Anterior cingulate cortex (tissue), 58 donors: ENCODE measurements around the gene VSIG2.
A peak's percentile ranks its signal among the peaks of the same experiment; 100 is the strongest.

Source experiments
- DNase-seq, 58 donors: peaks; one replicate each; lab custom pipeline; 2025; lab: John Stamatoyannopoulos, UW

The VSIG2 gene

DNA sequence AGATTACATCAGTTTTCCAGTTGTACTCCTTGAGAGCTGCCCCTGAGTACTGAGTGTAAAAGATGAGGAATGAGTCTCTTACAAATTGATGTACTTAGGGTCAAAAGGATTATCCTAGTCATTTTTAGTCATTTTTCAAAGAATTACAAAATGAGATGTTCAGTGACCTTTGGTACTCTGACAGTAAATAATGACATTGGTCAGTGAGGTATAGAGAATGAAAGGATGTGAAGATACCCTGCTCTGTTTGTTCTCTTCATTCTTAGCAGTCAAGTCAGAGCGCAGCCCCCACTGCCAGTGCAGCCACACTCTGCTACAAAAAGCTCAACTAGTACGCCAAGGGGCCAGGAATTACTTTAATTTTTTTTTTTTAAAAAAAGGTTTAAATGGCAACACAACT lies 14.1 kb upstream of the VSIG2 start:
- no peak for DNase-seq

DNA sequence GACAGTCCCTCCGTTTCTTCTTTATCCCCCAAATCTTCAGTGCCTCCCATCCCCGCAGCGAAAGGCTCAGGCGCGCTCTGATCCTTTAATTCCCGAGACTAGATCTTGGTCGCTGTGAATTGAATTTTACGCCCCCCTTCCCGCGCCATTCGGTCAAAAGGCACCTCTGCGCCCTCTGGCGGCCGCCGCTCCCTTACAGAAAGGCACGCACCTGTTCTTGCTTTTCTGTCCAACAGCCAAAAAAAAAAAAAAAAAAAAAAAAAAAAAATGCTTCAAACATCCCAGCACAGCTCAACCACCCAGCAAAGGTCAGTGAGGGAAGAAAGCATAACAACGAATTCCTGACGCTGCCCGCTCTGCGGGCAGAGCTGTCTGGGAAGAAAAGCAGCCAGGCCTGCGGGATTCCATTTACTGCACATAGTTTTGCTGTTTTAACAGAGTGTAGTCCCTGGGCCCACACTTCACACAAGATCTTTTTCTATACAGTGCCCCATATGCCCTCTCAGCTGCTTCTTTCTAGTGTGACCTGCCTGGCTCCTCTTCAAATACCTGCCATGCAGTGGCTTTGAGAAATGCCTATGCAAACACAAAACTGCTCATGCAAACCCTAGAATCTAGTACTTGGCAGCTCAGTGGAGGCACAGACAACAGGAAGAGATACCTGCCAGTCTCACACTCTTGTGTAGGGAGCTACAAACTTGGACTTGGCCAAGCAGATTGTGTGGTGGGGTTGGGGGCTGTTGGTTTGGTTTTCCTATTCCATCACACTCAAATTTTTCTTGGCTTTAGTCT lies 11.3 kb upstream of the VSIG2 start:
- peak in 42 of 58 donors; percentile 12 to 82 (median 48) for DNase-seq

DNA sequence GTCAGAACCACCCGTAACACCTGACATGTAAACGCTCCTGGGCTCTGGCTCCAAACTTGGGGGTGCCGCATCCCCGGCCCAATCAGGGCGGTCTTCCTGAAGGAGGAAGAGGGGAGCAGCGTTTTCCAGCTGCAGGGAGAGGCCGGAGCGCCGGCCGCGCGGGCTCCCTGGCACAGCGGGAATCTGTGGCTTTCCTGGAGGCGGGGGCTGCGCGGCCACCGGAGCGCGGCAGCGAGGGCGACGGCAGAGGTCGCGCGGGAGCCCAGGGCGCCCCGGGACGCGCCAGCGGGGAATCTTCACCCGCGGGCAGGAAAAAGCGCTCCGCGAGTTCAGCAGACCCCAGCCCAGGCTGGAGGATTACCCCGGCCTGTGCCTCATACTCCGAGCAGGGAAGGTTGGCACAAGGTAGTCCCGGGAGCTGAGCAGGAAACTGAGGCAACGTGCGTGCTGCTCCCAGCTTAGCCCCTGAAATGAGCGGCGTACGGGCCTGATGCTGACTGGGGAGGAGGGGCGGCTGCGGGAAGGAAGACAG lies 10.6 kb upstream of the VSIG2 start:
- no peak for DNase-seq

DNA sequence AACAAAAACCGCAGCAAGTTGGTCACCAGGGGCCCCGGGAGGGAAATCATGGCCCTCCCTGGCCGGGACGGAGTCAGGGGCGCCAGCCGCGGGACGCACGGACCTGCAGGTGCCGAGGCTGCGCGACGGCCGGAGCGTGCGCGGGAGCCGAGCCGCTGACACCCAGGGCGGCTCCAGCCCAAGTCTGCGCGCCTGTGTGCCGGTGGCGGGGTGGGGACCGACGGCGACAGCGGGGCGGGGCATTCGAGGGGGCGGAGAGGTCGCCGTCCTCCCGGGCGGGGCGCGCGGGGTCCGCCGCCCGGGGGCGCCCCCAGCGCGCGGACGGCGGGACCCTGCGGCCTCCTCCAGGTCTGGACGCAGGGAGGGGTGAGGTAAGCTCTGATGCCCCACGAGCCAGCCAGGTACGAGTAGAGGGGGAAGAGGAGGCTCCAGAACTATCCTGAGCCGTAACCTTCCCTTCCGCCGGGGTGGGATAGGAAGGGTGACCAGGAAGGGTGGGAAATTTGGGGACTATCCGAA lies 10.1 kb upstream of the VSIG2 start, which contains the start of gene ESAM:
ESAM (minus strand) TSS at position 186 of the 519 bp plus-strand sequence; CDS start at position 50, 136 bp downstream.
- DNase-seq = no peak

DNA sequence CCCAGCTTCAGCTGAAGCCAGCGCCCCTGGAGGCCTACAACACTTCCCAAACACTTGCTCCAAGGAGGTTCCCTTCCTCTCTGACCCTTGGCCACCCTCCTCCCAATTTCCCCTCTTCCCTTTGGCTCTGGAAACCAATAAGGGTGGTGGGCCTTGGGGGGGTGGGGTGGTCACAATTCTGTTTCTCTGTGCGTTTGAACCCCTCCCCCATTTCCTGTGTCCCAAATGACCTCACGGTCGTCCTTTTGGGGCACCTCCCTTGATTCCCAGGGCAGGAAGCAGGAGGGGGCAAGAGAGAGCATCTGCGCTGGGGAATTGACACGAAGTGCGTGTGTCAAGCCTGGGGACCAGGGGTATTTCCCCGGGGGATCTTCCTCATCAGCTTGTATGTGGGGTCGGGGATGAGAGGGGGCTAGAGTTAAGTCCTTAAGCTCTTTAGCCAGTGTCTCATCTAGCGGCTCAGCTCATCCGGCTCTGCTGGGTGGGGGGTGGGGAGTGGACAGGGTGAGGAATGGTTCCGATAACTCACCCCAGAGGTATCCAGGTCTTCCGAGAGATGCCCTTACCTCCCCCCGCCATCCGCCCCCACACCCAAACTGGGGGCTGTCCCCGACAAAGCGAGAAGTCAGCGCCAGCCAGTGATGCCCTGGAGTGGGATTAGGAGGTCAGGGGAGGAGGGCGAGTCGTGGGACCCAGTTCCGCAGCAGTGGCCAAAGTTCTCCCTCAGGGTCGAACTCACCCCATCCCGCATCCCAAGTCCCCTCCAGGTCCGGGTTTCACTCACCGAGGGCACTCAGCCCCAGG lies 9.4 kb upstream of the VSIG2 start:
- no peak for DNase-seq

DNA sequence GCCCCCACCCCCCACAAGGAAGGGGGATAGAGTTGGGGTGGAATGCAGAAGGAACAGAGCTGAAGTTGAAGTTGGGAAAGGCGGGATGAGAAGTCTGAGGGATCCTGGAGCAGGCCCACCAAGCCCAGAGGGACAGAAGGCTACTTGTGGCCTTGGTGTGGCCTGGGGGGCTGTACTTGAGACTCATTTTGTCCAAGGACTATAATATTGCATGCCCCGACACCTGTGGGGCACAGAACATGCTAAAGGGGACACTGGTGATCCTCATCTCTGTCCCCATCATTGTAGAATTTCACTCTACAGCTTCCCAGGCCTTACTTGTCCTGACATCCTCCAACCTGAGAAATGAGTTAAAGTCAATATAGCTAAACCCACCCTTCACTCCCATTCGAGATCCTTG lies 8.8 kb upstream of the VSIG2 start:
- DNase-seq = no peak

DNA sequence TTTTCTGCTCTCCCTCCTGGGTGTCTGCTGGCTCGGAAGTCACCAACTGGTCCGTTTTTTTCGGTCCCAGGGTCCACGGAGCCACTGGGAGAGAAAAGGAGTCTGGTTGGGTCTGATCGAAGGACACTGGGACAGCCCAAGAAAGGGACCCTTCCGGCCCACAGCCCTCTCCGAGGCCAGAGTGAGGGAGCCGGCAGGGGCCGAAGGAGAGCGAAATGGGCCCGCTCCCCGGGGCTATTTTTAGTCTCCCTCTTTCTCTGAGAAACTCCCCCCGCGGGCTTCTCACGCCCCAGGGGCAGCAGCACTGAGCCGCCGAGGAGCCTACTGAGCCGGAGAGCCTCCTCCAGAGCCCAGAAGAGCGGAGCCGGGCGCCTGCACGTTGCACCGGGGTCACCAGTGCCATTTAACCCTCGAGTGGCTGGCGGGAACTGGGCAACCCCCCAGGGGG lies 8.2 kb upstream of the VSIG2 start:
- DNase-seq = no peak

DNA sequence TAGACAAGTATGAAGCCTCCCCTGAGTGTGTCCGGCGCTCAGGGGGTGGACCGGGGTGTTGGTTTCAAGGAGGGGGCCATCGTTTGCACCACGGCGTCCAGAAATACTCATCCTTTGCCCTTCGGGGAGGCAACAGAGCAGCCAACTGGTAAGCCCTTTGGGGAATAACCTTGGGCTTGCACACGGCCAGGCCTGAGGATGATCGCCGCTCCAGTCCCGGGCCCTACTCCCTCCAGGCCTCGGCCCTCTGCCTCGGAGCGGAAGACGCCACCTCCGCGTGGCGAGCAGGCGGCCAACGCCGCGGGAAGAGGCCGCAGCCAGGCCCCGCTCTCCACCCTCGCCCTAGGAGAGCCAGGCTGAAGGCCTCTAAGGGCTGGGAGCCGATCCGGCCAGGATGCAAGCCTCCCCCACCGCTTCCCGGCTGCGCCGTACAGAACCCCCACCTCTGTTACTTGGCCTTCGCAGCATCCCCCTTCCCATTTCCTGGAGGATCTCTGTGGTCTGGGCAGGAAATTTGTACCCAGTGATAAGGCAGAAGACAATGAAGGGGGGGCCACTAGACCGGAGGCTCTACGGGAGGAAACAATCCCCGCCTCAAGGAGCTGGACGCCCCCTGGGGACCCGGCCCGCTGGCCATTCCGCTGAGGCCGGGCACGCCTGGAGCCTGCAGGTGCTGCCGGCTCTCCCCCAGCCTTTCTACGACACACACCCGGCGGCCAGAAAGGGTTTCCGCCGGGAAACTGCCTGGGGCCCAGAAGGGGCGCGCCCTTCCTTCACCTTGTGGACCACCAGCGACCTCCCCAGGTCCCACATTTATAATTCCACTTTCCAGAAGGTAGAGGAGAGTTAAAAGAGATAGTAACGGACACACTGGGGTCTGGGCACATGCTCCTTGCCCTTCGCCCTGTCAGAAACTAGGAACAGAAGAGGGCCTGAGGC lies 7.5 kb upstream of the VSIG2 start:
- DNase-seq = no peak

DNA sequence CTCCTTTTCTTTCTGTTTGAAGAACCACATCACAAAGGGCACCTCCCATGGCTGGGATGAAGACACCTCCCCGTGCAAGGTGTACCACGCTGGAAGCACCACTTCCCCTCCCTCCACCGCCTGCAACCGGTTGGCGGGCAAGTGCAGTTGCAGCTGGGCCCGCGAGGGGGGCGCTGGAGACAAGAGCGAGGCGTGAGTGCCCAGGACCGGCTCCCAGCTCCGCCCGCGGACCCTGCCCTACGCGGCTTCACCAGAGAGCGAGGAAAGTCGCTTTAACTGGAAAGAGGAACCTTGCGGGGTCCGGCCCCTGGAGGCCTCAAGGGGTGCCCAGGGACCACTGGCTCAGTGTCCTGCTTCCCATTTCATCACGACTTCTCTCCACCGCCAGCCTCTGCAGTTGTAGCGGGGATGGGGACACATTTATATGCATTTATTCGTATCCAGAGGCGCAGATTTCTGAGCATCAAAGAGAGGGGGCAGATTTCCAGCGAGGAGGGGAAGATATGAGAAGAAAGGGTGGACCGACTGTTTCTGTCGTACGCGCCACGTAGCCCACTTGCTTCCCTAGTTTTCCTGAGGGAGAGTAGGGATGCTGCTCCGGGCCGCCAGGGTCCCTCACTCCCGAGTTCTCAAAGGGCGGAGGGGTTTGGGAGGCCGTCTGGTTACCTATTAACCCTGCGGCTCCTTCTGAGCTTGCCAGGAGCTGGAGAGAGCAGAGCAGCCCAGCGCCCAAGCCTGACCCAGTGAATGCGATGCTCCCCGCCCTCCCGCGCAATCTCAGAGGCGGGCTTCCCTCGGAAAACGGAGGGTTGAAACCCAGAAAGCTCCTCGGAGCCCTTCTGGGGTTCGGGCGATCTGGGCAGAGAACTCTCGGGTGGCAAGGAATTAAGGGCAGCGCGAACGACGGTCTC lies 6.6 kb upstream of the VSIG2 start:
- peak in 43 of 58 donors; percentile 23 to 73 (median 49) for DNase-seq

DNA sequence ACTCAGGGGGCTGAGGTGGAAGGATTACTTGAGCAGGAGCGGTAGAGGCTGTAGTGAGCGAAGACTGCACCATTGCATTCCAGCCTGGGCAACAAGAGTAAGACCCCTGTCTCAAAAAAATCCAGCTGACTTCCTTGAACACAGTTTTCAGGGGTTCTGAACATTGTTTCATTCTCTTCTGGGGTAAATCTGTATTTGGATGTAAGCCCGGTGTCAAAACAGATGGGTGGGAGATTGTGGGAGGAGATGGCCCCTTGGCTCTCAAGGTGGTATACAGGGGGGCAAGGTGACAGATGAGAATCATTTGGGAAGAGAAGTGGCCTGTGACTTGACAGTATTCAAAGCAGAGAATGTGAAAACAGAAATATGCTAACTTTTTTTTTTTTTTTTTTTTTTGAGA lies 5.3 kb upstream of the VSIG2 start:
- no peak for DNase-seq

DNA sequence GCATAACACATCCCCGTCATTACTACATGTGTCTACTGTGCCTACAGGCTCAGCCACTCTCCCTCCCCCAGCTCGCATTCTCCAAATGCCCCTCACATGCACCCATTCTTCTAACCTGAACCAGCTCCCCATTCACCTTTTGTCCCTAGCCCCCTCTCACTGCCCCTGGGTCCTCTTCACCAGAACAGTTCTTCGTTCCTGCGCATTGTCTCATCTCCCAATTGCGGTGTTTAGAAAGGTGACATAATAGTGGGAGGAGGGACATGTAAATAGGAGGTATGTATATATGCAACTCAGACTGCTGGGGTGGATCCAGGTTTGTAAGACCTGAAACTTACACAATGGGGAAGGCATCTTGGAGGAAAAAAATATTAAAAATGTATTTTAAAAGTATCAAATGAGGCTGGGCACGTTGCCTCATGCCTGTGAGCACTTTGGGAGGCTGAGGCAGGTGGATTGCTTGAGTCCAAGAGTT lies 4.7 kb upstream of the VSIG2 start:
- no peak for DNase-seq

DNA sequence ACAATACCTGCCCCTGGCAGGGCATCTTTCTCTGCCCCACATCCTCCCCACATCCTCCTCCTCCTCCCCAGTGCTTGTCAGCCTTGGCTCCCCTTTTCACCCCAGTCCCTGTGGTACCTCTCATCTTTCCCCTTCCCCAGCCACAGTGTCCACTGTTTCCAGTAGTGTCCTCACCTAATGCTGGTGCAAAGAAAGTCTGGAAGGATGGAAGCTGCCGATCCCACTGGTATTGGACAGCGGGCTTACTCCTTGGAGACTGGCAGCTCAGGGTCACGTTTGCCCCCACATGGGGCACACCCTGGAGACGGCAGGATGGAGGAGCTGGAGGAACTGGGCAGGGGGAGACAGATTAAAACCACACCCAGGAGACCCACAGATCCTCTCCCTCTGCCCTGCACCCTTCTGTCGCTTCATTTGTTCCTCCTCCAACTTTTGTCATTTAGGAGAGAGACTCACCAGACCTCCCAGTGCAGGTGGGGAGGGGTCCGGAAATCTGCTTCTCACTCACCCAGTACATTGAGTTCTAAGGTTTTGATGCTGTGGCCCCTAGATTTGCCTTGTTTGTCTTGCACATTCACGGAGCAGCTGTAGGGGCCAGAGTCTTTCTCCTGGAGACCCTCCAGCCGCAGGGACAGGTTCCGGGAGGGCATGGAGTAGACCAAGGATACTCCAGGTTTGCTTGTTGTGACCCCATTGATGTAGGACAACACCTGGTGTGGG lies 4.1 kb upstream of the VSIG2 start:
- no peak for DNase-seq

DNA sequence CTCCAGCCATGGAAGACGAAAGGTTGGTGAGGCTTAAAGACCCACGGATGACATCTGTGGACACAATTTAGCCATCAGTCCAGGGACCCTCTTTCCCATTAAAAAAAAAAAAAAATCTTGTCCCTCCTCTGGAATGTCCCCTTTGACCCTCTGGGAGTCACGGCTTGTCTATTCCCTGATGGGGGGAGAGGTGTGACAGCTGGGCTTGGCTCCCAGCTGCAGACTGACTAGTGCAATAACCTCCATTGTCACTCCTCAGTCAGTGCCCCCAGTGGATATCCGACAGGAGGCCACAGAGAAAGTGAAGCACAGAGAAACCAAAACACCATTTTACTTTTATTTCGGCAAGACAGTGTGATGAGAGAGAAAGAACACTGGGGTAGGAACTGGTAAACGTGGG lies 2.7 kb upstream of the VSIG2 start:
- no peak for DNase-seq

DNA sequence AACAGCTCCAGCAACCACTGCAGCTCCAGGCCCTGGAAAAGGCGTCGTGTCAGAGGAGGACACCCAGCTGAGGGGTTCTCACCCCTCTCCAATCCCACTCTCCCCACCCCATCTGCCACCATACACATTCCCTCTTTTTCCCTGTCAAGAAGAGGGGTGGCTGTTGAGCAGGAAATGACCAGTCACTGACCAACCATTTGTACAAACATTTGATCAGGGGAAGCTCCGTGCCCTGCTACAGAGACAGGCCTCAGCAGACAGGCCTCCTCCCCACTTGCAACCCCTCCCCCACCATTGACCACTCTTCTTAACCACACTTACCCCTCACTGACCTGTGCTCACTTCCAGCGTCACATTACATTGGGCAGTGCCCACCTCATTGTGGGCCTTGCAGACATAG lies 2.3 kb upstream of the VSIG2 start:
- no peak for DNase-seq

DNA sequence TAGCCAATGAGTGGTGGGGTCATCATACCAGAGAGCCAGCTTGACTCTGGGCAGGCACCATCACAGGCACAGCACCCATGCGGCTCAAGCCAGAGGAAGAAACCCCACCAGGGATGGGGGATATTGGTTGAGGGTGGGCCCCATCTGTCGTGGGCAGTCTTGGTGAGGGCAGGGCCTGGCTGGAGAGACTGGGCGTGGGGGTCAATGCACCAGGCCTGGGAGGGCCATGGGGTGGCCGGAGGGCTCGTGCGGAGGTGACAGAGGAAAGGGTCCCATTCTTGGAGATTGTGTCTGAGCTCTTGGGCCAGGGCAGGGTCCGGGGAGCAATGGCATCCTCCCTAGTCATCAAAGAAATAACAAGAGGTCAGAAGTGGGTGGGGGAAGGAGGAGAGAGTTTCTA lies 1.6 kb upstream of the VSIG2 start:
- DNase-seq = no peak

DNA sequence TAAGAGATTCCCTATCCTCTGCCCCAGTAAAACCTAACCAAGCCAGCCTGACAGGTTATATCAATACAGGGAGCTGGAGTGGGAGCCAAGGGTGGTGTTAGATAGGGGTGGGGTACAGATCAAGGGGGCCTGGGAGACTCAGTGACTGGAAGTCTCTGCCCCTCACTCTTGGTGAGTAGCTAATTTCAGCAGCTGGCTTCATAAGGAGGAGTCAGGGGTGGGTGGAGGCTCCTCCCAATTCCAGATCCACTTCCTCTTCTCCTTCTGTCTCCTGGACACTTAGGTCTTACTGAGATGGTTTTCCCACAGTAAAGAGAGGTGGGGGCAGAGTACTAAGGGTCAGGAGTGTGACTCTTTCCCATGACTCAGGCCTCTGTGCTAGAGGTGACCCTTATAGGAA lies 1.1 kb upstream of the VSIG2 start:
- no peak for DNase-seq

DNA sequence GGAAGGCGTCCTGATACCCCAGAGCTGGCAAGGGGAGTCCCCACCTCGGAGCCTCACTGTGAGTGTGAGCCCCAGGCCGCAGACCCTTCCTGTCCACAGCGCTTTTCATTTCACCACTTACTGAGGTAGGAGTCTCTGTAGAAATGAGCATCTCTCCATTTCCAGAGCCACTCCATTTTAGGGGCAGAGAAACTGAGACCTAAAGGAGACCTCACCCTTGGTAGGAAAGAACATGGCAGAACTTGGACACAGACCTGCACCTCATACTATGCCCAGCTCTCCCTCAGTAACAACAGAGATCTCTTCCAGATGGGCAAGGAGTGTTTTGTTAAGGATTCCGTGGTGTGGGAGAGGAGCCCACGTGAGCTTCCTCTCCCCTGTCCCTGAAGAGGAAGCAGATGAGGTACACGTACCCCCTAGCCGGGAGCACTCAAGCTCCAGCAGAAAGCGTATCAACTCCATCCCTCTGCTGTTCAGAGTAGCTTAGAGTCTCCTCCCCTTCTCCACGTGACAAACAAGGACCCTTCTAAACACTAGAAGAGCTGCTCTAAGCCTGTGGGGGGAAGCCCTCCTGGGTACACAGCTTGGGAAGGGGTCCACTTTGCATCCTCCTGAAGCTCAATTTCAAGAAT lies 532 bp upstream of the VSIG2 start:
- DNase-seq = no peak

DNA sequence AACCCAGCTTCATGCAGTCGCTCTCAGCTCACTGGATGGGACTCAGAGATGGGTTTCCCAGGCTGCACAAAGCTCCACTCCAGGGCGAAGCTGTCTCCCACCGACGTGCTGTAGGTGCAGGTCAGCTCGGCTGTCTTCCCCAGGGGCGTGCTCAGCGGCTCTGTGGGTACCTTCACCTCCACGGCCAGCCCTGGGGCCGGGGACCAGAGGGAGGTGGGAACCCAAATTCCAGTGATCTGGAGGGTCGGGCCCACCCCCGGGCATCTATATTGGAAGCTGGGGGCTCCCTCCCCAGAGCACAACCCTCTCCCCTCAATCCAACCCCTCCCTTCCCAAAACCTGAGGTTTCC lies 689 bp downstream of the VSIG2 start:
- DNase-seq = no peak
